ENCODE measurements around the gene MTERF2. TPM values are rescaled to one million over a fixed set of nuclear protein-coding genes. Genes with fewer than 3 reads are reported as not detected.

Gene MTERF2
- total and polyA plus RNA-seq, 2 donors (not counting 3 experiments of a cell fraction or from before 2014, with no cell fraction given), result 3.4 to 9.6 TPM

DNA sequence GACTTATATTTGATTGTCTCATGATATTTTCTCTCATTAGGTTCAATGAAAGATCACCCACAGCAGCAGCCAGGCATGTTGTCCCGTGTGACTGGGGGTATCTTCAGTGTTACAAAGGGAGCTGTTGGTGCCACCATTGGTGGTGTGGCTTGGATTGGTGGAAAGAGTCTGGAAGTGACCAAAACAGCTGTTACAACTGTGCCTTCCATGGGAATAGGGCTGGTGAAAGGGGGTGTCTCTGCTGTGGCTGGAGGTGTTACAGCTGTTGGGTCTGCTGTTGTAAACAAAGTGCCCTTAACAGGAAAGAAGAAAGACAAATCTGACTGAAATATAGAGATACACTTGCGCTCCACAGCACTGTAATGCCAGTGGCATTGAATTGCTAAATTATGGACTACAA, 15.9 kb downstream of the MTERF2 start:
- dilution Hi-C loops (cut with MboI; ENCODE audit: extremely low pct_ligation_motif_present, low sequenced_read_pairs), result no loop called here
- Histone ChIP-seq H3K4me2 (ENCODE audit: insufficient read depth, low read length) (no peak overlapping the region), H3K27ac (ENCODE audit: insufficient read depth, low read depth, low read length) (no peak overlapping the region), H3K79me2 (ENCODE audit: control insufficient read depth, insufficient read depth, low read length) (peaks cover 4% of the 10 kb centered on the region), H3K4me3 (replicated peaks in 1 of 3; ENCODE audit: insufficient read depth in 1 of 3, low read depth in 1 of 3, low read length in 3 of 3) (no peak overlapping the region), H3K9me1 (replicated peaks; ENCODE audit: control insufficient read depth, extremely low read depth, insufficient read depth, low read length) (no peaks in the 10 kb centered on the region), H3K36me3 (ENCODE audit: control insufficient read depth in 2 of 2, extremely low read depth in 1 of 2, insufficient read depth in 2 of 2, low read length in 2 of 2) (peaks cover 6 to 28% of the 10 kb centered on the region in 2 experiments), H3K4me1 (ENCODE audit: control insufficient read depth, extremely low read depth, insufficient read depth, low read length) (peaks cover 15% of the 10 kb centered on the region), H2AFZ (ENCODE audit: low read depth, low read length) (no peak overlapping the region), H4K20me1 (replicated peaks; ENCODE audit: control insufficient read depth, extremely low read depth, insufficient read depth, low read length) (peaks cover 10% of the 10 kb centered on the region), H3K9me3 (replicated peaks; ENCODE audit: control insufficient read depth, insufficient read depth, low read length) (no peaks in the 10 kb centered on the region), H3K9ac (replicated peaks; ENCODE audit: extremely low read depth, insufficient read depth, low read length) (no peak overlapping the region), H3K27me3 (ENCODE audit: control insufficient read depth in 2 of 2, insufficient read depth in 2 of 2, low read length in 2 of 2) (no peaks in the 10 kb centered on the region)
- POLR2A ChIA-PET, result interaction anchor here (0.8 kb wide), 1 partner anchor 15 kb away, joined by 3 read pairs; no protein-coding TSS in a partner anchor
- TF ChIP-seq MAX (IDR thresholded peaks at IDR 0.05; ENCODE audit: insufficient read depth, insufficient read length) (no peak), FOS (IDR thresholded peaks at IDR 0.05; ENCODE audit: borderline replicate concordance, insufficient read depth, low read length) (no peak), MYC (IDR thresholded peaks at IDR 0.05; ENCODE audit: low read depth, low read length) (no peak), POLR2A (IDR thresholded peaks at IDR 0.05; ENCODE audit: low read depth, low read length) (no peak), POLR2AphosphoS5 (IDR thresholded peaks at IDR 0.05; ENCODE audit: insufficient read depth, low read depth, low read length) (no peak), EZH2 (IDR thresholded peaks at IDR 0.05; ENCODE audit: borderline replicate concordance, low read depth, low read length, severe bottlenecking) (no peak), GATA2 (IDR thresholded peaks at IDR 0.05; ENCODE audit: insufficient read depth, insufficient read length, low read depth, low read length) (no peak), JUN (IDR thresholded peaks at IDR 0.05; ENCODE audit: borderline replicate concordance, insufficient read depth, insufficient read length, low read depth) (no peak)
- TF ChIP-seq, protein P1, sequence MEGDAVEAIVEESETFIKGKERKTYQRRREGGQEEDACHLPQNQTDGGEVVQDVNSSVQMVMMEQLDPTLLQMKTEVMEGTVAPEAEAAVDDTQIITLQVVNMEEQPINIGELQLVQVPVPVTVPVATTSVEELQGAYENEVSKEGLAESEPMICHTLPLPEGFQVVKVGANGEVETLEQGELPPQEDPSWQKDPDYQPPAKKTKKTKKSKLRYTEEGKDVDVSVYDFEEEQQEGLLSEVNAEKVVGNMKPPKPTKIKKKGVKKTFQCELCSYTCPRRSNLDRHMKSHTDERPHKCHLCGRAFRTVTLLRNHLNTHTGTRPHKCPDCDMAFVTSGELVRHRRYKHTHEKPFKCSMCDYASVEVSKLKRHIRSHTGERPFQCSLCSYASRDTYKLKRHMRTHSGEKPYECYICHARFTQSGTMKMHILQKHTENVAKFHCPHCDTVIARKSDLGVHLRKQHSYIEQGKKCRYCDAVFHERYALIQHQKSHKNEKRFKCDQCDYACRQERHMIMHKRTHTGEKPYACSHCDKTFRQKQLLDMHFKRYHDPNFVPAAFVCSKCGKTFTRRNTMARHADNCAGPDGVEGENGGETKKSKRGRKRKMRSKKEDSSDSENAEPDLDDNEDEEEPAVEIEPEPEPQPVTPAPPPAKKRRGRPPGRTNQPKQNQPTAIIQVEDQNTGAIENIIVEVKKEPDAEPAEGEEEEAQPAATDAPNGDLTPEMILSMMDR (IDR thresholded peaks at IDR 0.05; ENCODE audit: extremely low read depth in 1 of 2, insufficient read depth in 1 of 2, low read depth in 1 of 2, low read length in 2 of 2), result no peak
- BruUV-seq (replicated peaks), result no TSS peak
- FAIRE-seq, result no peak
- CTCF ChIA-PET, result interaction anchor here (0.6 kb wide), 1 partner anchor 10 kb away, joined by 3 read pairs; no protein-coding TSS in a partner anchor
- intact Hi-C loops (cut with micrococcal nuclease), result no loop called here
- no peak for DNase-seq (ENCODE audit: low read depth, low spot score)
